Hepatocyte (in vitro differentiated cells): ENCODE measurements around the gene UXS1. TPM values are rescaled to one million over a fixed set of nuclear protein-coding genes. Genes with fewer than 3 reads are reported as not detected.

ENCODE experiments used
- DNase-seq: peaks from one replicate; pipeline ENCODE4 v3.0.0-alpha.2; 2016; ENCODE audit warnings: low spot score
- H2AFZ ChIP-seq: fragments of 200-600 bp; sonication (generic); 2 replicates; pipeline ENCODE4 v1.6.0; 2016; ENCODE audit warnings: antibody characterized with exemption, mild to moderate bottlenecking
- H3K27ac ChIP-seq: fragments of 200-600 bp; sonication (generic); 2 replicates; pipeline ENCODE4 v1.5.1; 2016; ENCODE audit warnings: mild to moderate bottlenecking
- H3K27me3 ChIP-seq: fragments of 200-600 bp; sonication (generic); 2 replicates; pipeline ENCODE4 v1.6.1; 2016
- H3K36me3 ChIP-seq: fragments of 200-600 bp; sonication (generic); replicated peaks from 2 replicates; pipeline ENCODE4 v1.5.1; 2016; ENCODE audit warnings: low read depth; ENCODE audit not compliant: insufficient read depth
- H3K4me1 ChIP-seq: fragments of 200-600 bp; sonication (generic); 2 replicates; pipeline ENCODE4 v1.5.1; 2016; ENCODE audit warnings: mild to moderate bottlenecking, moderate library complexity; ENCODE audit not compliant: insufficient read depth
- H3K4me2 ChIP-seq: fragments of 200-600 bp; sonication (generic); 2 replicates; pipeline ENCODE4 v1.6.0; 2016
- H3K4me3 ChIP-seq: fragments of 200-600 bp; sonication (generic); 2 replicates; pipeline ENCODE4 v1.5.1; 2016; ENCODE audit warnings: mild to moderate bottlenecking
- H3K79me2 ChIP-seq: fragments of 200-600 bp; sonication (generic); 2 replicates; pipeline ENCODE4 v1.6.0; 2017; ENCODE audit warnings: mild to moderate bottlenecking
- H3K9me2 ChIP-seq: fragments of 200-600 bp; sonication (generic); replicated peaks from 2 replicates; pipeline ENCODE4 v1.6.0; 2017; ENCODE audit warnings: mild to moderate bottlenecking; ENCODE audit not compliant: insufficient read depth
- H3K9me3 ChIP-seq: fragments of 200-600 bp; sonication (generic); 2 replicates; pipeline ENCODE4 v1.5.1; 2016; ENCODE audit warnings: low read depth, mild to moderate bottlenecking
- H4K20me1 ChIP-seq: fragments of 200-600 bp; sonication (generic); 2 replicates; pipeline ENCODE4 v1.6.0; 2016; ENCODE audit warnings: mild to moderate bottlenecking; ENCODE audit not compliant: insufficient read depth, poor library complexity, severe bottlenecking
- CTCF ChIP-seq: fragments of 200-600 bp; sonication (generic); IDR thresholded peaks from 2 replicates; pipeline ENCODE4 v1.5.1; 2016; ENCODE audit warnings: antibody characterized with exemption, mild to moderate bottlenecking; ENCODE audit not compliant: poor library complexity
- EZH2 ChIP-seq: fragments of 200-600 bp; sonication (generic); IDR thresholded peaks from 2 replicates; pipeline ENCODE4 v1.6.1; 2016; ENCODE audit warnings: antibody characterized with exemption, mild to moderate bottlenecking, borderline replicate concordance
- EZH2phosphoT487 ChIP-seq: fragments of 200-600 bp; sonication (generic); IDR thresholded peaks from one replicate; pipeline ENCODE4 v1.6.1; 2018; ENCODE audit warnings: antibody characterized with exemption, mild to moderate bottlenecking, low read depth, moderate library complexity; ENCODE audit not compliant: unreplicated experiment, severe bottlenecking
- WGBS: methylation state at CpG from one replicate; pipeline ENCODE4 v1.1.6; 2016; ENCODE audit warnings: low lambda C conversion rate; ENCODE audit errors: missing lambda C conversion rate; 5-methylcytosine and 5-hydroxymethylcytosine counted together
- polyA plus RNA-seq: library from polyadenylated mRNA; unstranded; fragments of >200 nt; fragmentation: Nextera tagmentation; extraction: Ambion mirVana; gene quantifications from 2 replicates; pipeline ENCODE4 v1.2.1, GENCODE V29; 2016
- total RNA-seq: library from RNA; depleted of rRNA; stranded (reverse); fragments of >200 nt; gene quantifications from 2 replicates; pipeline ENCODE4 v1.2.3, GENCODE V29; 2014

UXS1 gene
- total and polyA plus RNA-seq, 2 experiments from 2014 or later: 46.5 to 83.2 TPM

- H3K27me3 ChIP-seq: peaks cover 11% of the 10 kb centered on the region
- H3K27ac ChIP-seq: peak overlapping the region; percentile 62
- WGBS: 88% methylated on average over 5 of the region's 5 CpGs
- no peak overlapping the region for H3K4me2 ChIP-seq
- H3K36me3 ChIP-seq: no peaks in the 10 kb centered on the region
- H4K20me1 ChIP-seq: no peaks in the 10 kb centered on the region
- H2AFZ ChIP-seq: no peak overlapping the region
- H3K4me1 ChIP-seq: no peaks in the 10 kb centered on the region
- no peak for DNase-seq
- H3K9me3 ChIP-seq: no peaks in the 10 kb centered on the region
- TF ChIP-seq CTCF: no peak
- TF ChIP-seq EZH2: no peak
- TF ChIP-seq EZH2phosphoT487: no peak
- H3K9me2 ChIP-seq: no peaks in the 10 kb centered on the region
- no peak overlapping the region for H3K4me3 ChIP-seq
- H3K79me2 ChIP-seq: no peaks in the 10 kb centered on the region
These were observed 131.5 kb downstream of the UXS1 start for GRCh38 chr2:106062627-106063026.

GRCh38 chr2:106061611-106062349 lies 132.3 kb downstream of the UXS1 start:
- no peaks in the 10 kb centered on the region for H3K79me2 ChIP-seq
- DNase-seq: no peak
- no peaks in the 10 kb centered on the region for H4K20me1 ChIP-seq
- H3K9me2 ChIP-seq: no peaks in the 10 kb centered on the region
- peaks cover 11% of the 10 kb centered on the region for H3K27me3 ChIP-seq
- no peaks in the 10 kb centered on the region for H3K4me1 ChIP-seq
- WGBS: 58% methylated on average over 9 of the region's 9 CpGs
- no peak for TF ChIP-seq EZH2phosphoT487
- TF ChIP-seq EZH2: no peak
- TF ChIP-seq CTCF: no peak
- no peak overlapping the region for H3K4me2 ChIP-seq
- no peaks in the 10 kb centered on the region for H3K9me3 ChIP-seq
- no peaks in the 10 kb centered on the region for H3K36me3 ChIP-seq
- H3K4me3 ChIP-seq: no peak overlapping the region
- H3K27ac ChIP-seq: peak overlapping the region; percentile 62
- H2AFZ ChIP-seq: no peak overlapping the region

- WGBS: 93% methylated on average over 6 of the region's 6 CpGs
- H3K4me2 ChIP-seq: no peak overlapping the region
- H3K27me3 ChIP-seq: no peaks in the 10 kb centered on the region
- no peaks in the 10 kb centered on the region for H3K9me3 ChIP-seq
- DNase-seq: no peak
- H3K27ac ChIP-seq: no peak overlapping the region
- H3K4me3 ChIP-seq: no peak overlapping the region
- no peaks in the 10 kb centered on the region for H3K79me2 ChIP-seq
- H4K20me1 ChIP-seq: no peaks in the 10 kb centered on the region
- no peak for TF ChIP-seq CTCF
- TF ChIP-seq EZH2: no peak
- no peak for TF ChIP-seq EZH2phosphoT487
- H3K36me3 ChIP-seq: no peaks in the 10 kb centered on the region
- H2AFZ ChIP-seq: no peak overlapping the region
- no peaks in the 10 kb centered on the region for H3K9me2 ChIP-seq
- no peaks in the 10 kb centered on the region for H3K4me1 ChIP-seq
These were observed 134.6 kb downstream of the UXS1 start for GRCh38 chr2:106059416-106060065.
